WTC11 (cell line): ENCODE measurements around the gene METTL24. TPM values are rescaled to one million over a fixed set of nuclear protein-coding genes. Genes with fewer than 3 reads are reported as not detected.

ENCODE experiments used
- ATAC-seq: fragments of 200-7000 bp; cut with Tn5 transposase; 2 replicates; pipeline ENCODE4 v1.10.0; 2021; ENCODE audit warnings: mild to moderate bottlenecking, moderate library complexity
- CTCF ChIA-PET: fragments of 300-600 bp; sonication (Branson Sonifier 250); formaldehyde crosslinking; loops from one replicate; lab custom pipeline; 2021; ENCODE audit warnings: antibody characterized with exemption; lab: Charles Lee
- POLR2A ChIA-PET: fragments of 350-600 bp; sonication (Branson Sonifier 250); formaldehyde crosslinking; loops from one replicate; lab custom pipeline; 2021; ENCODE audit warnings: antibody characterized with exemption; lab: Charles Lee
- DNase-seq: peaks from one replicate; pipeline ENCODE4 v3.0.0; 2021; ENCODE audit warnings: low spot score
- H3K27ac Mint-ChIP-seq: 2 replicates; pipeline ENCODE4 v1.8.0; 2021; ENCODE audit warnings: mixed read lengths
- H3K27me3 Mint-ChIP-seq: 2 replicates; pipeline ENCODE4 v1.8.0; 2021; ENCODE audit warnings: low read depth, mild to moderate bottlenecking, moderate library complexity, mixed read lengths
- H3K36me3 Mint-ChIP-seq: 2 replicates; pipeline ENCODE4 v1.8.0; 2021; ENCODE audit warnings: mixed read lengths
- H3K4me1 Mint-ChIP-seq: 2 replicates; pipeline ENCODE4 v1.8.0; 2022; ENCODE audit warnings: mixed read lengths
- H3K4me3 Mint-ChIP-seq: 2 replicates; pipeline ENCODE4 v1.8.0; 2021; ENCODE audit warnings: mild to moderate bottlenecking, moderate library complexity, mixed read lengths
- H3K9me3 Mint-ChIP-seq: 2 replicates; pipeline ENCODE4 v1.8.0; 2021; ENCODE audit warnings: mixed read lengths
- ATF2 ChIP-seq: sonication (generic); formaldehyde crosslinking; IDR thresholded peaks from 2 replicates; pipeline ENCODE4 v1.8.1; 2022; ENCODE audit warnings: low read depth, missing genetic modification reagents, borderline replicate concordance
- ELF4 ChIP-seq: sonication (generic); formaldehyde crosslinking; IDR thresholded peaks from 2 replicates; pipeline ENCODE4 v1.8.1; 2022; ENCODE audit warnings: low read depth, mild to moderate bottlenecking, moderate library complexity, missing genetic modification reagents
- ESRRA ChIP-seq: sonication (generic); formaldehyde crosslinking; IDR thresholded peaks from 2 replicates; pipeline ENCODE4 v1.8.1; 2022; ENCODE audit warnings: mild to moderate bottlenecking, missing genetic modification reagents, borderline replicate concordance
- FOXJ3 ChIP-seq: sonication (generic); formaldehyde crosslinking; IDR thresholded peaks from 2 replicates; pipeline ENCODE4 v1.9.0; 2021; ENCODE audit warnings: missing genetic modification reagents, mild to moderate bottlenecking, borderline replicate concordance
- GTF2I ChIP-seq: fragments of 250-450 bp; sonication (Bioruptor Pico); conservative IDR thresholded peaks from 2 replicates; pipeline ENCODE4 v1.4.0; 2021; ENCODE audit warnings: mild to moderate bottlenecking
- NFYB ChIP-seq: sonication (generic); formaldehyde crosslinking; conservative IDR thresholded peaks from 2 replicates; pipeline ENCODE4 v1.8.0; 2022; ENCODE audit warnings: low read depth, missing genetic modification reagents
- NR1H2 ChIP-seq: sonication (generic); formaldehyde crosslinking; IDR thresholded peaks from 2 replicates; pipeline ENCODE4 v1.9.0; 2021; ENCODE audit warnings: mild to moderate bottlenecking, moderate library complexity, missing genetic modification reagents
- ZNF219 ChIP-seq: sonication (generic); formaldehyde crosslinking; IDR thresholded peaks from 2 replicates; pipeline ENCODE4 v1.8.0; 2023; ENCODE audit warnings: missing genetic modification reagents, mild to moderate bottlenecking, borderline replicate concordance
- ZNF396 ChIP-seq: fragments of 250-450 bp; sonication (Bioruptor Pico); IDR thresholded peaks from 2 replicates; pipeline ENCODE4 v1.8.0; 2021; ENCODE audit warnings: mild to moderate bottlenecking, moderate library complexity, borderline replicate concordance
- ZNF532 ChIP-seq: fragments of 250-450 bp; sonication (Bioruptor Pico); IDR thresholded peaks from 2 replicates; pipeline ENCODE4 v1.9.0; 2021; ENCODE audit warnings: mild to moderate bottlenecking, borderline replicate concordance
- ZSCAN18 ChIP-seq: fragments of 250-450 bp; sonication (Bioruptor Pico); IDR thresholded peaks from 2 replicates; pipeline ENCODE4 v2.1.2; 2022; ENCODE audit warnings: mild to moderate bottlenecking, moderate library complexity
- total RNA-seq: library from RNA; stranded (reverse); gene quantifications from 3 replicates; pipeline ENCODE4 v1.2.3, GENCODE V29; 2021
- TF ChIP-seq, protein P1 (sequence below): sonication (generic); formaldehyde crosslinking; conservative IDR thresholded peaks from 2 replicates; pipeline ENCODE4 v1.8.1; 2023; ENCODE audit warnings: mild to moderate bottlenecking, low read depth, missing genetic modification reagents, moderate library complexity

The METTL24 gene
- total RNA-seq, 1 experiment from 2014 or later: 0.31 TPM

DNA sequence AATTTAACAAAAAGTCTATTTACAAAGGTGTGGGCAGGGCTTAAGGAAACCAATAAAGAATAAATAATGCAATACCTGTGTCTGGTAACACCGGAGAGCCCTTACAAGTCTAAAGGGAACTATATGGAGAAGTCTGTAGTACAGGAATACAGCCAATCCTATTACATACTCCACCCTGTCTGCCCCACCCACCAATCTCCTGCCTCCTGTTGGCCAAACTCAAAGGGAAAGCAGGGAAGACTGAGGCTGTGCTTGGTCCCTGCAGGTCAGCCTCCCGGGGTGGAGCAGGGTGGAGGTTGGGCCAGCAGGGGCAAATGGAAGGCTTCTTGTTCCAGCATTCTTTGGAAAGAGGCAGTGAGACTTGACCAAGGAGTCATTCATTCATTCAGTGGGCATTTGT, 31.5 kb downstream of the METTL24 start (continued):
- TF ChIP-seq ZNF532 (CRISPR knock-in tag): no peak

- ChIA-PET POLR2A (no interaction called here), CTCF (interaction anchor here (1.5 kb wide), 1 partner anchor 16 kb away, joined by 3 read pairs; no protein-coding TSS in a partner anchor)
- ATAC-seq: no peak
- Mint-ChIP-seq H3K27me3 (peaks cover 5% of the 10 kb centered on the region; the same call in 1 of the 2 replicates), H3K9me3 (no peaks in the 10 kb centered on the region), H3K4me1 (peaks cover 53% of the 10 kb centered on the region), H3K36me3 (no peaks in the 10 kb centered on the region), H3K27ac (no peak overlapping the region), H3K4me3 (no peak overlapping the region)
- DNase-seq: no peak
- TF ChIP-seq ATF2 (no peak), GTF2I (no peak)
These were observed 32.1 kb downstream of the METTL24 start for GRCh38 chr6:110326057-110326456.

GRCh38 chr6:110325197-110325596, 33.0 kb downstream of the METTL24 start:
- no peak for TF ChIP-seq ZSCAN18
- no peak for TF ChIP-seq ELF4 (CRISPR knock-in tag)
- no peak overlapping the region for H3K27ac Mint-ChIP-seq
- H3K4me3 Mint-ChIP-seq: no peak overlapping the region
- POLR2A ChIA-PET: no interaction called here
- DNase-seq (no peak), ATAC-seq (no peak)
- H3K4me1 Mint-ChIP-seq: peaks cover 52% of the 10 kb centered on the region
- no peaks in the 10 kb centered on the region for H3K9me3 Mint-ChIP-seq
- CTCF ChIA-PET: interaction anchor here (1.5 kb wide), 1 partner anchor 17 kb away, joined by 3 read pairs; no protein-coding TSS in a partner anchor
- peaks cover 5% of the 10 kb centered on the region; the same call in 1 of the 2 replicates for H3K27me3 Mint-ChIP-seq
- H3K36me3 Mint-ChIP-seq: no peaks in the 10 kb centered on the region

DNA sequence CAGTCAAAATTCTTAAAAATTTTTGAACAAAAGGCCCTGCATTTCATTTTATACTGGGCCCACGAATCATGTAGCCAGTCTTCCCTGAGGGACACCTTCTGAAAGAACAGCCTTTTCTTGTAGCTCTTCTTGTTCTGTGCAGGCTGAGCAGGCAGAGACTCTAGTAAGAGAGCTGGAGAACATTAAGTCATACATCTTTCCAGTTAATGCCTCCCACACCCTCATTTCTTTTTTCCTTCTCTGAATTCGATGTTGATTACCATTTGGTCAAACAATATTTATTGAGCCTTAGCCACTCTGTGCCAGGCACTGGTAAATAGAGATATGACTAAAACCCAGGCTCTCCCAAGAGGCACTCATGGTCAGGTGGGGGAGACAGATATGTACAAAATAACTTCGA, 33.6 kb downstream of the METTL24 start:
- no peak for TF ChIP-seq FOXJ3 (CRISPR knock-in tag)
- TF ChIP-seq ZNF532 (CRISPR knock-in tag): no peak
- no peak for TF ChIP-seq NFYB (CRISPR knock-in tag)
- TF ChIP-seq, protein P1, sequence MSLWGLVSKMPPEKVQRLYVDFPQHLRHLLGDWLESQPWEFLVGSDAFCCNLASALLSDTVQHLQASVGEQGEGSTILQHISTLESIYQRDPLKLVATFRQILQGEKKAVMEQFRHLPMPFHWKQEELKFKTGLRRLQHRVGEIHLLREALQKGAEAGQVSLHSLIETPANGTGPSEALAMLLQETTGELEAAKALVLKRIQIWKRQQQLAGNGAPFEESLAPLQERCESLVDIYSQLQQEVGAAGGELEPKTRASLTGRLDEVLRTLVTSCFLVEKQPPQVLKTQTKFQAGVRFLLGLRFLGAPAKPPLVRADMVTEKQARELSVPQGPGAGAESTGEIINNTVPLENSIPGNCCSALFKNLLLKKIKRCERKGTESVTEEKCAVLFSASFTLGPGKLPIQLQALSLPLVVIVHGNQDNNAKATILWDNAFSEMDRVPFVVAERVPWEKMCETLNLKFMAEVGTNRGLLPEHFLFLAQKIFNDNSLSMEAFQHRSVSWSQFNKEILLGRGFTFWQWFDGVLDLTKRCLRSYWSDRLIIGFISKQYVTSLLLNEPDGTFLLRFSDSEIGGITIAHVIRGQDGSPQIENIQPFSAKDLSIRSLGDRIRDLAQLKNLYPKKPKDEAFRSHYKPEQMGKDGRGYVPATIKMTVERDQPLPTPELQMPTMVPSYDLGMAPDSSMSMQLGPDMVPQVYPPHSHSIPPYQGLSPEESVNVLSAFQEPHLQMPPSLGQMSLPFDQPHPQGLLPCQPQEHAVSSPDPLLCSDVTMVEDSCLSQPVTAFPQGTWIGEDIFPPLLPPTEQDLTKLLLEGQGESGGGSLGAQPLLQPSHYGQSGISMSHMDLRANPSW (CRISPR knock-in tag): no peak
- no peak for TF ChIP-seq ESRRA (CRISPR knock-in tag)
- TF ChIP-seq ZNF219 (CRISPR knock-in tag): no peak
- no peak for TF ChIP-seq NR1H2
- TF ChIP-seq ZNF396 (CRISPR knock-in tag): no peak
- H3K36me3 Mint-ChIP-seq: no peaks in the 10 kb centered on the region
- peaks cover 46% of the 10 kb centered on the region for H3K4me1 Mint-ChIP-seq
- no peaks in the 10 kb centered on the region for H3K9me3 Mint-ChIP-seq
- ChIA-PET POLR2A (no interaction called here), CTCF (interaction anchor here (1.5 kb wide), 1 partner anchor 17 kb away, joined by 3 read pairs; no protein-coding TSS in a partner anchor)
- no peak overlapping the region for H3K4me3 Mint-ChIP-seq
- ATAC-seq (no peak), DNase-seq (no peak)
- no peak overlapping the region for H3K27ac Mint-ChIP-seq
- peaks cover 5% of the 10 kb centered on the region; the same call in 1 of the 2 replicates for H3K27me3 Mint-ChIP-seq
